ENCODE measurements around the gene MAGI2.

The MAGI2 gene

DNA sequence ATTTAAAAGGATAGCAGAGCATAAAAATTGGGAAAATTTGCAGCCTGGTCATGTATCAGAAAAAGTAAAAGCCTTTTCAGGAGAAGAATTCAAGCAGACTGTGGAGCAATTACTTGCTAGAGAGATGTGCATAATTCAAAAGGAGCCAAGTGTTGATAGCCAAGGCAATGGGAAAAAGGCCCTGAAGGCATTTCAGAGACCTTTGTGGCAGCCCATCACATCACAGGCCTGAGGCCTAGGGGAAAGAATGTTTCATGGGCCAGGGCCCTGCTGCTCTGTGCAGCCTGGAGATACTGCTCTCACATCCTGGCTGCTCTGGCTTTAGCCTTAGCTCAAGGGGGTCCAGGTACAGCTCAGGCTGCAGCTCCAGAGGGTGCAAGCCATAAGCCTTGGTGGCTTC lies 152.9 kb downstream of the MAGI2 start:
- DNase-seq (no peak), ATAC-seq (replicated peaks) (no peak)
- Mint-ChIP-seq H3K4me3 (no peak overlapping the region), H3K9me3 (peaks cover 10 to 15% of the 10 kb centered on the region in 2 donors), H3K27ac (no peak overlapping the region), H3K36me3 (ENCODE audit: insufficient read depth) (no peaks in the 10 kb centered on the region), H3K27me3 (no peaks in the 10 kb centered on the region), H3K4me1 (ENCODE audit: low read depth in 2 of 2) (no peaks in the 10 kb centered on the region)

DNA sequence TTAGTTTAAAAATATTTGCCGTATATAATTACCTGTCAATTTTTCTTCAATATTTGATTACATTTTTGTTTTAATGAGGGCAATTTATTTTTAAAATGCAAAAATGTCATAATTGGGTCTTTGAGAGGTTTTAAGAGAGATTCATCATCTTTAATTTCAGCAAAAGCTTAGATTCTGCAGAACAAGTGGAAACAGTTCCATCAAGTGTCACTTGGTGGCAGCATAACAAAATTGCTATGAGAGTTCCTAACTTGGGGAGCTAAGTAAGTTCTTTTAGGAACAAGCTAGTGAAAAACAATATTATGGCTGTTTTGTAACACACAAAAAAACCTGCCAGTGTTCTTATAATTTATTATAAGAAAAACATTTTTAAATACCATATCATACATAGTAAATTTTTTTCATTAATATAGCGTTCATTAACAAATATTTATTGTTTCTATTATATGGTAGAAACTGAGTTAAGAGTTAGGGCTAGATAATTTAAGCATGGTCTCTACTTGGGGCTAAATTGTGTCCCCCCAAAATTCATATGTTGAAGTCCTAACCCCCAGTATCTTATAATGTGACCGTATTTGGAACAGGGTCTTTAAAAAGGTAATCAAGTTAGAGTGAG lies 155.2 kb downstream of the MAGI2 start:
- no peaks in the 10 kb centered on the region for H3K4me1 Mint-ChIP-seq (ENCODE audit: low read depth in 2 of 2)
- H3K36me3 Mint-ChIP-seq (ENCODE audit: insufficient read depth) = no peaks in the 10 kb centered on the region
- H3K27me3 Mint-ChIP-seq = no peaks in the 10 kb centered on the region
- no peak for ATAC-seq (replicated peaks)
- peaks cover 6 to 15% of the 10 kb centered on the region in 2 donors for H3K9me3 Mint-ChIP-seq
- H3K4me3 Mint-ChIP-seq = no peak overlapping the region
- no peak overlapping the region for H3K27ac Mint-ChIP-seq
- DNase-seq = no peak

DNA sequence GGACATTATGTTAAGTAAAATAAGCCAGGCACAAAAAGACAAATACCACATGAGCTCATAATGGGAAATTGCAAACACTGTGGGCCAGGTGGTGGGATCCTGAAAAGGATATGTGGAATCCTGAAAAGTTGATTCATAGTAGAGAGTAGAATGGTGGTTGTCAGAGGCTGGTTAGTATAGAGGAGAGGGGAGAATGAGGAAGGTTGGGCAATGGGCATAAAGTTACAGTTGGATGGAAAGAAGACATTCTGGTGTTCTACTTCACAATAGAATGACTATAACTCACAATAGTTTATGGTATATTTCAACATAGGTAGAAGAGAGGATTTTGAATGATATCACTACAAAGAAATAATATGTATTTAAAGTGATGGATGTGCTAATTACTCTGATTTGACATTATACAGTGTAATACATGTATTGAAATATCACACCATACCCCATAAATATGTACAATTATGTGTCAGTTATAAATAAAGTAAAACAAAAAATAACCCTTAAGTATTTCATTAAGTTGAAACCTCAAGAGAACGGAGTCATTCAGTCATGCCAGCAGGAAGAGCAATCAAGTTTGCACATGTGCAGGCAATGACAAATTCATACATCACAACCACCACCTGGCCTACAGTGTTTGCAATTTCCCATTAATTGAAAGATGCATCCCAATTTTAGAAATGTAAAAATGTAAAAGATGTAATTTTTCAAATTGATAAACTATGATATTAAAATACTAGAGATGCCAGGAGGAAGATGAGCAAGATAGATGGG lies 156.7 kb downstream of the MAGI2 start:
- no peak overlapping the region for H3K27ac Mint-ChIP-seq
- H3K9me3 Mint-ChIP-seq = peaks cover 9 to 15% of the 10 kb centered on the region in 2 donors
- H3K4me3 Mint-ChIP-seq = no peak overlapping the region
- no peak for DNase-seq
- no peaks in the 10 kb centered on the region for H3K4me1 Mint-ChIP-seq (ENCODE audit: low read depth in 2 of 2)
- no peaks in the 10 kb centered on the region for H3K27me3 Mint-ChIP-seq
- H3K36me3 Mint-ChIP-seq (ENCODE audit: insufficient read depth) = no peaks in the 10 kb centered on the region
- ATAC-seq (replicated peaks) = no peak

DNA sequence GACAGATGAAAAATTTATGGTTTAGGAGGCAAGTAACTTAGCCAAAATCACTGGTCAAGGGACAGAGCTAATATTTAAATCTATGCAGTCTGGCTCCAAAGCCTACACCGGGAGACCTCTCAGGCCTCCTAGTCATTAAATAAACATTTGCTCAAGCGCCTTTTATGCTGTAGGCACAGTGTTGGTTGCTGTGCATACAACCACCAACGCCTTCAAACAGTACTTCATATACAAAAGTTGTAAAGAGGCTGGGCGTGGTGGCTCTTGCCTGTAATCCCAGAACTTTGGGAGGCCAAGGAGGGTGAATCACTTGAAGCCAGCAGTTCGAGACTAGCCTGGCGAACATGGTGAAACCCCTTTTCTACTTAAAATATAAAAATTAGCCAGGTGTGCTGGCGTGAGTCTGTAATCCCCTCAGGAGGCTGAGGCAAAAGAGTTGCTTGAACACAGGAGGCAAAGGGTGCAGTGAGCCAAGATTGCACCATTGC lies 159.8 kb downstream of the MAGI2 start:
- no peak overlapping the region for H3K27ac Mint-ChIP-seq
- no peak overlapping the region for H3K4me3 Mint-ChIP-seq
- ATAC-seq (replicated peaks) = no peak
- no peak for DNase-seq
- H3K4me1 Mint-ChIP-seq (ENCODE audit: low read depth in 2 of 2) = no peaks in the 10 kb centered on the region
- no peaks in the 10 kb centered on the region for H3K27me3 Mint-ChIP-seq
- peaks cover 0 to 3% of the 10 kb centered on the region in 2 donors for H3K9me3 Mint-ChIP-seq
- no peaks in the 10 kb centered on the region for H3K36me3 Mint-ChIP-seq (ENCODE audit: insufficient read depth)

DNA sequence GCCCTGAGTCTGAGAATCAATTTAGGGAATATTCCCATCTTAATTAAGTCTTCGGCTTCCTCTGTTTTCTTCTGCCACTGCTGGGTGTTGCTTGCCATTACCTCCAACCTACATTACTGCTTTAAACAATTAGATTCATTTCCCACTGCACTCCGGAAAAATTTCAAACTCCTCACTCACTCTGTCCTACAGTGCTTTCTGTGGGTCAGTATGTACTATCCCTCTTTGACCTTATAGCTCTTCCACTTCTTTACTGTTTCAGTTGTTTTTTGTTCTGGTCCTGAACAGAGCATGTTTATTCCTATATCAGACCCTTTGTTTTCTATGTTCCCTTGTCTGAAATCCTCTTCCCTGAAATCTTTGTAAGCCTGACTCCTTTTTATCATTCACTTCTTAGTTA lies 160.6 kb downstream of the MAGI2 start:
- Mint-ChIP-seq H3K27me3 (no peaks in the 10 kb centered on the region), H3K4me3 (no peak overlapping the region), H3K4me1 (ENCODE audit: low read depth in 2 of 2) (no peaks in the 10 kb centered on the region), H3K9me3 (peaks cover 0 to 3% of the 10 kb centered on the region in 2 donors), H3K36me3 (ENCODE audit: insufficient read depth) (no peaks in the 10 kb centered on the region), H3K27ac (no peak overlapping the region)
- DNase-seq (no peak), ATAC-seq (replicated peaks) (no peak)

DNA sequence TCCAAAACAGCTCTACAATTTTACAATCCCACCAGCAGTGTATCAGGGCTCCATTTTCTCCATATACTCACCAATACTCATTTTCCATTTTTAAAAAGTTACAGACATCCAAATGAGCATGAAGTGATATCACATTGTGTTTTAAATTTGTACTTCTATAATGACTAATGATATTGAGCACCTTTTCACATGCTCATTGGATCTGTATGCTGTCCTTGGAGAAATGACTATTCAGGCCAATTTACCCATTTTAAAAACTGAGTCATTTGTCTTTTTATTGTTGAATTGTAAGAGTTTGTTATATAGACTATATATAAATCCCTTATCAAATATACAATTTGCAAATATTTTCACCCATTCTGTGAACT lies 162.0 kb downstream of the MAGI2 start:
- no peak for ATAC-seq (replicated peaks)
- H3K9me3 Mint-ChIP-seq = peaks cover 0 to 3% of the 10 kb centered on the region in 2 donors
- DNase-seq = no peak
- H3K27me3 Mint-ChIP-seq = no peaks in the 10 kb centered on the region
- no peak overlapping the region for H3K4me3 Mint-ChIP-seq
- H3K36me3 Mint-ChIP-seq (ENCODE audit: insufficient read depth) = no peaks in the 10 kb centered on the region
- H3K4me1 Mint-ChIP-seq (ENCODE audit: low read depth in 2 of 2) = no peaks in the 10 kb centered on the region
- H3K27ac Mint-ChIP-seq = no peak overlapping the region

DNA sequence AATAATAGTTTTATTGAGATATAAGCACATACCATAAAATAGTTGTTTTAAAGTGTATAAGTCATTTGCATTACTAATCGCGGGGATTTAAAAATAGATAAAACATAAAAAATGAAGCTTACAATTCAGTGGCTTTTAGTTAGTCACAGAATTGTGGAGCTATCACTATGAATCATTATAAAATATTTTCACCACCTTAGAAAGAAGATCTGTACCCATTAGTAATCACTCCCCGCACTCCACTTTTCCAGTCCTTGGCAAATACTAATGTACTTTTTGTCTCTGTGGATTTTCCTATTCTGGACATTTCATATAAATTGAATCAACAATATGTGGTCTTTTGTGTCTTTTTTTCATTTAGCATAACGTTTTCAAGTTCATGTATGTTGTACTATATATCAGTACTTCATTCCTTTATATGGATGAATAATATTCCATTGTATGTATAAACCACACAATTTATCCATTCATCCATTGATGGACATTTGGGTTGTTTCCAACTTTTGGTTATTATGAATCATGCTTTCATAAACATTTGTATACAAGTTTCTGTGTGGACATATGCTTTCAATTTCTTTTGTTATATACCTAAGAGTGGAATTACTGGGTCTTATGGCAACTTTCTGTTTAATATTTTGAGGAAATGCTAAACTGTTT lies 162.5 kb downstream of the MAGI2 start:
- Mint-ChIP-seq H3K36me3 (ENCODE audit: insufficient read depth) (no peaks in the 10 kb centered on the region), H3K9me3 (peaks cover 0 to 4% of the 10 kb centered on the region in 2 donors), H3K27me3 (no peaks in the 10 kb centered on the region), H3K4me3 (no peak overlapping the region), H3K4me1 (ENCODE audit: low read depth in 2 of 2) (no peaks in the 10 kb centered on the region), H3K27ac (no peak overlapping the region)
- ATAC-seq (replicated peaks) = no peak
- no peak for DNase-seq

DNA sequence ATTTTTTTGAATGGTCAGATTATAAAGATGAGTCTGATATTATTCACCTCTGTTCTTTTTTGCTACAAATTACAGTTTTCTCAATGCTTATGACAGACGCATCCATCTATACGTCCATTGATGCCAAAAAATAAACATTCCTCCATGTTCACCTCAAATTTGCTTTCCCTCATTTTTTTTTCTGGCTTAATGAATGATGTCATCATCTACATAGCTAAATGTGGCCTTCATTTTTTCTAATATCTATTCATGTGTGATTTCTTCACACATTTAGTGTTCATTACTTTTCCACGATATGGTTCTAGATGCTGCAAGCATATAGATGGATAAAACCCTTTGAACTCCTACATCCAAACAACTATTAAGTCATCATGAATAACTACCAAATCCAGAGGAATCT lies 163.1 kb downstream of the MAGI2 start:
- DNase-seq = no peak
- no peaks in the 10 kb centered on the region for H3K27me3 Mint-ChIP-seq
- no peaks in the 10 kb centered on the region for H3K36me3 Mint-ChIP-seq (ENCODE audit: insufficient read depth)
- no peaks in the 10 kb centered on the region for H3K4me1 Mint-ChIP-seq (ENCODE audit: low read depth in 2 of 2)
- peaks cover 0 to 6% of the 10 kb centered on the region in 2 donors for H3K9me3 Mint-ChIP-seq
- H3K27ac Mint-ChIP-seq = no peak overlapping the region
- H3K4me3 Mint-ChIP-seq = no peak overlapping the region
- ATAC-seq (replicated peaks) = no peak

DNA sequence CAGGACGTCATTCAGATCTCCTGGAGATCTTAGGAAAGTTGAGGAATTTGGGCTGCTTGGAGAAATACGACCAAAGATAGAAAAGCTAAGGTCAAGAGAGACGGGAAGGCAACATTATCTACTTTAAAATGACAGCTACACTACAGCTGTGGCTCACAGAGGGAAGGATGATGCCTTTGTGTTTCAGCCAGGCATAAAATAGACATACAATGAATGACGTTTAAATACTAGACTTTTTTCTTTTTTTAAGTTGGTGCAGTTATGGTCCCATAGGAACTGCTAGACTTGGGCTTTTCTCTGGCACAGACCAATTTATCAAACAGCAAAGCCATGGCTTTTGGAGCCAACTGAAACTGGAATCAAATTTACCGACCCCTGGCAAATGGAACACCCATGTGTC lies 164.8 kb downstream of the MAGI2 start:
- Mint-ChIP-seq H3K4me1 (ENCODE audit: low read depth in 2 of 2) (no peaks in the 10 kb centered on the region), H3K27ac (no peak overlapping the region), H3K36me3 (ENCODE audit: insufficient read depth) (no peaks in the 10 kb centered on the region), H3K27me3 (no peaks in the 10 kb centered on the region), H3K9me3 (peaks cover 0 to 6% of the 10 kb centered on the region in 2 donors), H3K4me3 (no peak overlapping the region)
- DNase-seq = no peak
- no peak for ATAC-seq (replicated peaks)

DNA sequence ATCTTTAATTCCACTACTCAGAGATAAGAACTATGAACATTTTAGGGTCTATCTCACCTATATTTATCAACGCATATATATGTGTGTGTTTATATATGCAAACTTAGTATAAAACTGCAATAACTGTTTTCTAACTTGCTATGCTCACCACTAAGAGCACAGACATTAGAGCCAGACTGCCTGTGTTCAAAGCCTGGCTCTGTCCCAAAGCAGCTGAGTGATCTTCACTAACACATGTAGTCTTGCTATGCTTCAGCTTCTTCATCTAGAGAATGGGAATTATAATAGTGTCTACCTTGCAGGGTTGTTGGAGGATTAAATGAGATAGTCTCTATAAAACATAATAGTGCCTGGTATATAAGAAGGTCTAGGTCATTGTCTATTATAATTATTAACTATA lies 165.5 kb downstream of the MAGI2 start:
- H3K4me3 Mint-ChIP-seq = no peak overlapping the region
- H3K9me3 Mint-ChIP-seq = peaks cover 0 to 6% of the 10 kb centered on the region in 2 donors
- no peaks in the 10 kb centered on the region for H3K27me3 Mint-ChIP-seq
- DNase-seq (no peak), ATAC-seq (replicated peaks) (no peak)
- H3K27ac Mint-ChIP-seq = no peak overlapping the region
- no peaks in the 10 kb centered on the region for H3K4me1 Mint-ChIP-seq (ENCODE audit: low read depth in 2 of 2)
- no peaks in the 10 kb centered on the region for H3K36me3 Mint-ChIP-seq (ENCODE audit: insufficient read depth)

DNA sequence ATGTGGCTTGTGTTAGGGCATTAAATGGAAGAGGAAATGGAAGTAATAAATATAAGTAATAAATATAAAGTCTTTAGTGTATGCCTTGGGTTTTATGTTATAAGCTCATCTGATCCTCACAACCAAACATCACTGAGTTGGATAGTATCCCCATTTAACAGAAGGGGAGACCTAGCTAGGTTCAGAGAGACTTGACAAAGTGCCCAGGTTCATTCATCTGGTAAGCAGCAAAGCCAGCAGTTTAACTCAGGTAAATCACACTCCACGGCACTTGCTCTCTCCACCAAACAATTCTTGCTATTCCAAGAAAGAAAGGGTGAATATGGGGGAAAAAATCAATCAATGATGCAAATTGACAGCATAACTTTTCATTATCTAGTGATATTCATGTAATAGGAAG lies 167.3 kb downstream of the MAGI2 start:
- no peaks in the 10 kb centered on the region for H3K4me1 Mint-ChIP-seq (ENCODE audit: low read depth in 2 of 2)
- H3K36me3 Mint-ChIP-seq (ENCODE audit: insufficient read depth) = no peaks in the 10 kb centered on the region
- DNase-seq (no peak), ATAC-seq (replicated peaks) (no peak)
- H3K9me3 Mint-ChIP-seq = peaks cover 0 to 3% of the 10 kb centered on the region in 2 donors
- H3K27ac Mint-ChIP-seq = no peak overlapping the region
- H3K27me3 Mint-ChIP-seq = no peaks in the 10 kb centered on the region
- no peak overlapping the region for H3K4me3 Mint-ChIP-seq

DNA sequence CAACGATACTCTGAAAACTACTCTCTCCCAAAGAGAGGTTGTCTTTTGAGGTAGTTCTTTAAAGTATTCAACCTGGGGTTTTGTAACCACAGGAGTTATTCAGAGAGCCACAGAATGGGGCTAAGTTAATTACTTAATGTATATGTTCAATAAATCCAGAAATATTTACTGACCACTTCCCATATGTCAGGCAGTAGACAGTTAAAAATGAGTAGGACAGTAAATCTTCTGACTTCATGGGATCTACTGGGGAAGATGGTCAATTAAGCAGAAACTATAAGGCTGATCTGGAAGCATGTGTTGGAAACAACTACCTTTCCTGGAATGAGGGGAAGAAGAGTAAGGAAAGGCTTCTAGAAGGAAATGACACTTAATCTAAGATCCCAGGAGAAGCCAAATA lies 167.7 kb downstream of the MAGI2 start:
- H3K9me3 Mint-ChIP-seq = peaks cover 0 to 3% of the 10 kb centered on the region in 2 donors
- no peaks in the 10 kb centered on the region for H3K4me1 Mint-ChIP-seq (ENCODE audit: low read depth in 2 of 2)
- no peaks in the 10 kb centered on the region for H3K36me3 Mint-ChIP-seq (ENCODE audit: insufficient read depth)
- no peaks in the 10 kb centered on the region for H3K27me3 Mint-ChIP-seq
- no peak overlapping the region for H3K4me3 Mint-ChIP-seq
- no peak overlapping the region for H3K27ac Mint-ChIP-seq
- DNase-seq = no peak
- ATAC-seq (replicated peaks) = no peak

DNA sequence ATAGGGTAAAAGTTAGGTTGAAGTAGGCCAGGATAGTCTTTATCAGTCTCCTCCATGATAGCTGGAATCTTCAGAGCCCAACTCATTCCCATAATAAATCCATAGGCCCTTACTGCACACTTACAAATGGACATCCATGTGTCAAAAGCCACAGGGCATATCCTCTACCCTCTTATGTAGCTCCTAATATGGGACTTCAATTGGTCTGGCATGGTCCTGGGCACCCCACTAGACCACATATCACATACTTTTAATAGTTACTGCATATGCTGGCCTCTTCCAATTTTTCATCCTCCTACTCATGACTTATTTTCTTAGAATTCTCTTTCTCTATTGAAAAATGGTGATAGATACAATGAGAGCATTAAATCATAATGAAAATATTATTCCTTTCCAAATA lies 169.3 kb downstream of the MAGI2 start:
- no peaks in the 10 kb centered on the region for H3K4me1 Mint-ChIP-seq (ENCODE audit: low read depth in 2 of 2)
- ATAC-seq (replicated peaks) (no peak), DNase-seq (no peak)
- H3K4me3 Mint-ChIP-seq = no peak overlapping the region
- H3K36me3 Mint-ChIP-seq (ENCODE audit: insufficient read depth) = no peaks in the 10 kb centered on the region
- no peak overlapping the region for H3K27ac Mint-ChIP-seq
- H3K27me3 Mint-ChIP-seq = no peaks in the 10 kb centered on the region
- H3K9me3 Mint-ChIP-seq = peaks cover 0 to 3% of the 10 kb centered on the region in 2 donors

Data from effector memory CD8-positive, alpha-beta T cell (primary cell).